ENCODE data around the gene IZUMO1R. TPM values are rescaled to one million over a fixed set of nuclear protein-coding genes. Genes with fewer than 3 reads are reported as not detected.

Gene IZUMO1R
- total RNA-seq, 1 experiment from 2014 or later = not detected

DNA sequence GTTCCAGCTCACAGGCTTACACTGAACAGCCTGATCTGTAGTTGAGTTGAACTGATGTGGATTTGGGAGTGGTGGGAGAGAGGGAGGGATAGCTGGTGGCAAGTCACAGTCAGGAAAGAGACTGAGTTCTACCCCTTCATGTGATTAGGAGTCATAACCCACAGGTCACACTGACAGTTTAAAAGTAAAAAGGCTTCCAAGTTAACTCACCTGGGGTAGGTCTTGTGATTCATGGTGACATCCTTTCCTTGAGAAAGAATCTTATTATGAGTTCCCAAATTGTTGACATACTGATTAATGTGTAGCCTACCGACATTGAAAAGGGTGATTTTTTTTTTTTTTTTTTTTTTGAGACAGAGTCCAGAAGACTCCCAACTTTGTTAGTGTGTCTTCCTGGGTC, 5.4 kb downstream of the IZUMO1R start:
- ATAC-seq = no peak
- in situ Hi-C loops (cut with HindIII; ENCODE audit: low pct_unique_long_range_greater_than_20kb, low sequenced_read_pairs) = no loop called here
- CTCF ChIA-PET = no interaction called here

GRCh38 chr11:94310191-94310875, 6.0 kb downstream of the IZUMO1R start:
- in situ Hi-C loops (cut with HindIII; ENCODE audit: low pct_unique_long_range_greater_than_20kb, low sequenced_read_pairs) (no loop called here), intact Hi-C loops (cut with micrococcal nuclease; ENCODE audit: unreplicated experiment) (no loop called here)
- no peaks in the 10 kb centered on the region for H3K36me3 ChIP-seq (ENCODE audit: control insufficient read depth, insufficient read depth, low read length)
- DNase-seq (ENCODE audit: low read depth, low spot score) (no peak), ATAC-seq (no peak)
- H3K4me1 ChIP-seq (ENCODE audit: control insufficient read depth, insufficient read depth, low read length) = no peaks in the 10 kb centered on the region
- ChIA-PET CTCF (no interaction called here), POLR2A (no interaction called here)
- peaks cover 9% of the 10 kb centered on the region for H3K27me3 ChIP-seq (ENCODE audit: control insufficient read depth, insufficient read depth, low read length)
- no TSS peak for BruUV-seq (replicated peaks)
- no peak overlapping the region for H3K27ac ChIP-seq (ENCODE audit: low read length)
- H3K9me3 ChIP-seq (ENCODE audit: control insufficient read depth, insufficient read depth, low read depth, low read length) = no peaks in the 10 kb centered on the region
- no peak for TF ChIP-seq SIN3A (IDR thresholded peaks at IDR 0.05; ENCODE audit: borderline replicate concordance, insufficient read depth, low read depth, low read length)
- no peak for TF ChIP-seq CTCF (IDR thresholded peaks at IDR 0.05)
- TF ChIP-seq POLR2AphosphoS5 (IDR thresholded peaks at IDR 0.05; ENCODE audit: low read depth, low read length) = no peak
- no peak overlapping the region for H3K4me3 ChIP-seq (ENCODE audit: low read depth in 2 of 2, low read length in 2 of 2)

More for the DNA sequence above, 5.4 kb downstream of the IZUMO1R start:
- H3K9me3 ChIP-seq (ENCODE audit: control insufficient read depth, insufficient read depth, low read depth, low read length) = no peaks in the 10 kb centered on the region
- no peaks in the 10 kb centered on the region for H3K36me3 ChIP-seq (ENCODE audit: control insufficient read depth, insufficient read depth, low read length)
- H3K4me1 ChIP-seq (ENCODE audit: control insufficient read depth, insufficient read depth, low read length) = 0 out of 2 replicates have a peak, but pooled peaks cover under 1% of the 10 kb centered on the region
- no peak overlapping the region for H3K27ac ChIP-seq (ENCODE audit: low read length)
- peaks cover 9% of the 10 kb centered on the region for H3K27me3 ChIP-seq (ENCODE audit: control insufficient read depth, insufficient read depth, low read length)
- POLR2A ChIA-PET = no interaction called here
- TF ChIP-seq CTCF (IDR thresholded peaks at IDR 0.05) = no peak
- TF ChIP-seq, protein P1, sequence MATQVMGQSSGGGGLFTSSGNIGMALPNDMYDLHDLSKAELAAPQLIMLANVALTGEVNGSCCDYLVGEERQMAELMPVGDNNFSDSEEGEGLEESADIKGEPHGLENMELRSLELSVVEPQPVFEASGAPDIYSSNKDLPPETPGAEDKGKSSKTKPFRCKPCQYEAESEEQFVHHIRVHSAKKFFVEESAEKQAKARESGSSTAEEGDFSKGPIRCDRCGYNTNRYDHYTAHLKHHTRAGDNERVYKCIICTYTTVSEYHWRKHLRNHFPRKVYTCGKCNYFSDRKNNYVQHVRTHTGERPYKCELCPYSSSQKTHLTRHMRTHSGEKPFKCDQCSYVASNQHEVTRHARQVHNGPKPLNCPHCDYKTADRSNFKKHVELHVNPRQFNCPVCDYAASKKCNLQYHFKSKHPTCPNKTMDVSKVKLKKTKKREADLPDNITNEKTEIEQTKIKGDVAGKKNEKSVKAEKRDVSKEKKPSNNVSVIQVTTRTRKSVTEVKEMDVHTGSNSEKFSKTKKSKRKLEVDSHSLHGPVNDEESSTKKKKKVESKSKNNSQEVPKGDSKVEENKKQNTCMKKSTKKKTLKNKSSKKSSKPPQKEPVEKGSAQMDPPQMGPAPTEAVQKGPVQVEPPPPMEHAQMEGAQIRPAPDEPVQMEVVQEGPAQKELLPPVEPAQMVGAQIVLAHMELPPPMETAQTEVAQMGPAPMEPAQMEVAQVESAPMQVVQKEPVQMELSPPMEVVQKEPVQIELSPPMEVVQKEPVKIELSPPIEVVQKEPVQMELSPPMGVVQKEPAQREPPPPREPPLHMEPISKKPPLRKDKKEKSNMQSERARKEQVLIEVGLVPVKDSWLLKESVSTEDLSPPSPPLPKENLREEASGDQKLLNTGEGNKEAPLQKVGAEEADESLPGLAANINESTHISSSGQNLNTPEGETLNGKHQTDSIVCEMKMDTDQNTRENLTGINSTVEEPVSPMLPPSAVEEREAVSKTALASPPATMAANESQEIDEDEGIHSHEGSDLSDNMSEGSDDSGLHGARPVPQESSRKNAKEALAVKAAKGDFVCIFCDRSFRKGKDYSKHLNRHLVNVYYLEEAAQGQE (IDR thresholded peaks at IDR 0.05; ENCODE audit: insufficient read depth in 1 of 2, low read depth in 2 of 2, low read length in 1 of 2) = no peak
- H3K4me3 ChIP-seq (ENCODE audit: low read depth in 2 of 2, low read length in 2 of 2) = no peak overlapping the region
- no peak for DNase-seq (ENCODE audit: low read depth, low spot score)
- BruUV-seq (replicated peaks) = no TSS peak
- intact Hi-C loops (cut with micrococcal nuclease; ENCODE audit: unreplicated experiment) = no loop called here

Data from Panc1 (cell line).